ENCODE results near the gene NUP210L. TPM values are rescaled to one million over a fixed set of nuclear protein-coding genes. Genes with fewer than 3 reads are reported as not detected.

Gene NUP210L
- polyA plus RNA-seq, 1 experiment, result not detected

DNA sequence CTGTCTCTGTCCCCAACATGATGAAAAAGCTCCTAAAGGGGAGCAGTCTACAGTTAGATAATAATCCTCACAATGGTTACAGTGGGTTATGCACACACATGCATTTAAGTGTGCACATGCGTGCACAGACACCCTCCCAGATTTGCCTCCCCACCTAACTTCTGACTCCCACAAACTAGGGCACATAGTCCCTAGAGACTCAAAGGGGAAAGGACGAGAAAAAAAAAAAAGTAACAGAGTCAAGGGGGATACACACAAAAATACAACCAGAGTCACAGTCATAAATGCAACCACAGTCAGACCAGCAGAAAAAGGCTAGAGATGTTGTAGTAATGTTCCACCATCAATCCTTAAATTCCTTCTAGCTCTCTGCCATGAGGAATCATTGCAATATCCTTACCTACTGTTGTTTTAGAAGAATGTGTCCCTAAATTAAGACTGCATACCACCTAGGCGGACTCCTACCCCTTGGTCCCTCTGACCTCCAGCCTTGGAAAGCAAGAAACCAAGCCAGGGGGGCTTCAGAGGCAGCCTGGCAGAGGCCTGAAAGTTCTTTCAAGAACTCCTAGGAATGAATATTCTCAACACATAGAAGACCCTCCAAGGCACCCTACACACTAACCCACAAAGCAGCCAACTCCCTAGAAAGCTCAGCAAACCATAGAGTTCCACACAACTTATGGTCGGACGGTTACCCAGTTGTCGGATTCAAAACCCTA, 197.7 kb downstream of the NUP210L start:
- peak overlapping the region; percentile 96 for H3K4me3 ChIP-seq (ENCODE audit: low read depth, low read length)
- no peaks in the 10 kb centered on the region for H3K27me3 ChIP-seq (ENCODE audit: control insufficient read depth, insufficient read depth, low read length)
- ChIA-PET CTCF (interaction anchor here (1.6 to 2.5 kb wide), 2 partner anchors 11 to 160 kb away, joined by 4 to 13 read pairs; partner anchors contain the start of gene DENND4B), POLR2A (no interaction called here)
- TF ChIP-seq, protein P1, sequence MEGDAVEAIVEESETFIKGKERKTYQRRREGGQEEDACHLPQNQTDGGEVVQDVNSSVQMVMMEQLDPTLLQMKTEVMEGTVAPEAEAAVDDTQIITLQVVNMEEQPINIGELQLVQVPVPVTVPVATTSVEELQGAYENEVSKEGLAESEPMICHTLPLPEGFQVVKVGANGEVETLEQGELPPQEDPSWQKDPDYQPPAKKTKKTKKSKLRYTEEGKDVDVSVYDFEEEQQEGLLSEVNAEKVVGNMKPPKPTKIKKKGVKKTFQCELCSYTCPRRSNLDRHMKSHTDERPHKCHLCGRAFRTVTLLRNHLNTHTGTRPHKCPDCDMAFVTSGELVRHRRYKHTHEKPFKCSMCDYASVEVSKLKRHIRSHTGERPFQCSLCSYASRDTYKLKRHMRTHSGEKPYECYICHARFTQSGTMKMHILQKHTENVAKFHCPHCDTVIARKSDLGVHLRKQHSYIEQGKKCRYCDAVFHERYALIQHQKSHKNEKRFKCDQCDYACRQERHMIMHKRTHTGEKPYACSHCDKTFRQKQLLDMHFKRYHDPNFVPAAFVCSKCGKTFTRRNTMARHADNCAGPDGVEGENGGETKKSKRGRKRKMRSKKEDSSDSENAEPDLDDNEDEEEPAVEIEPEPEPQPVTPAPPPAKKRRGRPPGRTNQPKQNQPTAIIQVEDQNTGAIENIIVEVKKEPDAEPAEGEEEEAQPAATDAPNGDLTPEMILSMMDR (IDR thresholded peaks at IDR 0.05; ENCODE audit: insufficient read depth, low read depth, low read length), result no peak
- peaks cover 24% of the 10 kb centered on the region for H3K36me3 ChIP-seq (ENCODE audit: control insufficient read depth, insufficient read depth, low read length)
- no peak for DNase-seq (ENCODE audit: low read depth)

DNA sequence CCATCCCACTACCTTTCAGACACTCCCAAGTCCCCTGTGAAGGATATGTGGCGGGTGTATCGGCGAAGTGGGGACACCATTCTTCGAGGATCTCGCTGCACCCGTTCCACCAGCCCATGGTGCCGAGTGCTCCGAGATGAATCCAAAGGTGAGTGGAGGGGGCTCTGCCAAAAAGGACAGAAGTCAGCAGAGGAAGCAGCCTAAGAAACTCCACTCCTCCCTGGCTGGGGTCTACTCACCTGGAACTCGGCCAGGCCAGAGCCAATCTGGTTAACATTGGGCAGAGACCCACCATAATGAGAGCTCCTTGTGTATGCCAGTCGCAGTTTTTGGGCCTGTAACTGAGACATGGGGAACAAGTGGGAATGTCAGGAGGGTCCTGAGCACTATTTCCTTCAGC, 200.0 kb downstream of the NUP210L start:
- peaks cover 26% of the 10 kb centered on the region for H3K36me3 ChIP-seq (ENCODE audit: control insufficient read depth, insufficient read depth, low read length)
- DNase-seq (ENCODE audit: low read depth), result no peak
- POLR2A ChIA-PET, result no interaction called here
- CTCF ChIA-PET, result interaction anchor here (1.4 kb wide), 1 partner anchor 8 kb away, joined by 4 read pairs; the partner anchor contains the start of gene DENND4B
- no peaks in the 10 kb centered on the region for H3K27me3 ChIP-seq (ENCODE audit: control insufficient read depth, insufficient read depth, low read length)
- TF ChIP-seq, protein P1 (IDR thresholded peaks at IDR 0.05; ENCODE audit: insufficient read depth, low read depth, low read length), result no peak
- H3K4me3 ChIP-seq (ENCODE audit: low read depth, low read length), result no peak overlapping the region

DNA sequence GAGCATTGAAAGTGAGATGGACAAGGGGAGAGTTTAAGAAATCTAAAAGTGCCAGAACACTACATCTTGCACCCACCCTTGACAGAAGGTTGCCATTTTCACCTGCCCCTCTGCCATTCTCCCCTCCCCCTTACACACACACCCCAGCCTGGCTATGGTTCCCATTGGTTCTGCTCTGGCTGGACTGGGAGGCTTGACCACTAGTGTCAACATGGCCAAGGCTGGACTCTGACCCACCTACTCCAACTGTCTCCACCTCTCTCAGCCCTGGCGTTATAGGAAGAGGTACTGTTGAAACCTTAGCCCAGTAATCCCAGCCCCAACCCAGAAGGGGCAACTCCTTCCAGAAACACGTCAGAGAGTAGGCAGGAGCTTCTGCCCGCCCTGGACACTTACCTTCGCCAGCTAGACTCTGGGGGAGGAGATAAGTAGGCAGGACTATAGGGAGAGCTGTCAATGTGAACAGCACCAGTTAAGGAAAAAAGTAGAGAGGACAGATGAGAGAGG, 201.0 kb downstream of the NUP210L start:
- Histone ChIP-seq H3K4me3 (ENCODE audit: low read depth, low read length) (no peak overlapping the region), H3K27me3 (ENCODE audit: control insufficient read depth, insufficient read depth, low read length) (no peaks in the 10 kb centered on the region), H3K36me3 (ENCODE audit: control insufficient read depth, insufficient read depth, low read length) (peaks cover 27% of the 10 kb centered on the region)
- CTCF ChIA-PET, result interaction anchor here (0.6 to 1.5 kb wide), 5 partner anchors 8 to 25 kb away, joined by 3 to 7 read pairs (median 4); partner anchors contain the start of genes DENND4B and SLC39A1
- POLR2A ChIA-PET, result no interaction called here
- no peak for DNase-seq (ENCODE audit: low read depth)
- TF ChIP-seq, protein P1 (IDR thresholded peaks at IDR 0.05; ENCODE audit: insufficient read depth, low read depth, low read length), result no peak

GRCh38 chr1:153951801-153952200, 203.1 kb downstream of the NUP210L start:
- ChIA-PET POLR2A (no interaction called here), CTCF (no interaction called here)
- DNase-seq (ENCODE audit: low read depth), result no peak
- H3K27me3 ChIP-seq (ENCODE audit: control insufficient read depth, insufficient read depth, low read length), result no peaks in the 10 kb centered on the region
- TF ChIP-seq, protein P1 (IDR thresholded peaks at IDR 0.05; ENCODE audit: insufficient read depth, low read depth, low read length), result no peak
- peaks cover 32% of the 10 kb centered on the region for H3K36me3 ChIP-seq (ENCODE audit: control insufficient read depth, insufficient read depth, low read length)
- H3K4me3 ChIP-seq (ENCODE audit: low read depth, low read length), result no peak overlapping the region

- CTCF ChIA-PET, result no interaction called here
- POLR2A ChIA-PET, result no interaction called here
These were observed 203.7 kb downstream of the NUP210L start for GRCh38 chr1:153951183-153951582.

More at GRCh38 chr1:153951183-153951582, 203.7 kb downstream of the NUP210L start:
- H3K36me3 ChIP-seq (ENCODE audit: control insufficient read depth, insufficient read depth, low read length), result peaks cover 32% of the 10 kb centered on the region
- H3K27me3 ChIP-seq (ENCODE audit: control insufficient read depth, insufficient read depth, low read length), result no peaks in the 10 kb centered on the region
- TF ChIP-seq, protein P1 (IDR thresholded peaks at IDR 0.05; ENCODE audit: insufficient read depth, low read depth, low read length), result no peak
- H3K4me3 ChIP-seq (ENCODE audit: low read depth, low read length), result no peak overlapping the region
- no peak for DNase-seq (ENCODE audit: low read depth)
